Osteoblast (primary cell): ENCODE results near the gene PLAAT4. TPM values are rescaled to one million over a fixed set of nuclear protein-coding genes. Genes with fewer than 3 reads are reported as not detected.
A peak's percentile ranks its signal among the peaks of the same experiment; 100 is the strongest.

Experiments
- DNase-seq: peaks from one replicate; pipeline ENCODE4 v3.0.0; 2011; ENCODE audit warnings: low spot score, mixed read lengths; ENCODE audit not compliant: insufficient read length; ENCODE audit errors: missing footprints
- H2AFZ ChIP-seq: 2 replicates; pipeline ENCODE4 v1.6.0; 2011; ENCODE audit warnings: mild to moderate bottlenecking, low read length
- H3K27ac ChIP-seq: 2 replicates; pipeline ENCODE4 v1.5.1; 2011; ENCODE audit warnings: mild to moderate bottlenecking, low read depth, low read length, moderate library complexity
- H3K27me3 ChIP-seq: 2 replicates; pipeline ENCODE4 v1.6.0; 2012; ENCODE audit warnings: mild to moderate bottlenecking, control low read depth, inconsistent platforms, low read length, moderate library complexity; ENCODE audit not compliant: insufficient read depth
- H3K36me3 ChIP-seq: 2 replicates; pipeline ENCODE4 v1.5.1; 2011; ENCODE audit warnings: mild to moderate bottlenecking, low read length, control low read depth, moderate library complexity; ENCODE audit not compliant: insufficient read depth
- H3K4me1 ChIP-seq: 2 replicates; pipeline ENCODE4 v1.5.1; 2011; ENCODE audit warnings: mild to moderate bottlenecking, low read length, control low read depth, moderate library complexity; ENCODE audit not compliant: insufficient read depth
- H3K4me2 ChIP-seq: 2 replicates; pipeline ENCODE4 v1.6.0; 2011; ENCODE audit warnings: mild to moderate bottlenecking, low read length; ENCODE audit not compliant: insufficient read depth
- H3K4me3 ChIP-seq: fragments of 200-600 bp; sonication (generic); 3 replicates; pipeline ENCODE4 v1.5.1; 2012; ENCODE audit warnings: mild to moderate bottlenecking, low read length, inconsistent platforms; ENCODE audit not compliant: insufficient read depth
- H3K79me2 ChIP-seq: 2 replicates; pipeline ENCODE4 v1.6.0; 2012; ENCODE audit warnings: mild to moderate bottlenecking, low read length, control low read depth, inconsistent platforms; ENCODE audit not compliant: insufficient read depth
- H3K9me3 ChIP-seq: 2 replicates; pipeline ENCODE4 v1.5.1; 2011; ENCODE audit warnings: low read depth, low read length, control low read depth
- H4K20me1 ChIP-seq: 2 replicates; pipeline ENCODE4 v1.6.0; 2012; ENCODE audit warnings: mild to moderate bottlenecking, low read length, control low read depth; ENCODE audit not compliant: insufficient read depth
- CTCF ChIP-seq: IDR thresholded peaks from 2 replicates; pipeline ENCODE4 v1.5.1; 2011; ENCODE audit warnings: mild to moderate bottlenecking, low read depth, low read length, moderate library complexity; ENCODE audit errors: extremely low read depth
- total RNA-seq: library from RNA; depleted of rRNA; stranded (reverse); fragments of >200 nt; gene quantifications from 2 replicates; pipeline ENCODE4 v1.2.3, GENCODE V29; 2012

PLAAT4 gene
- total RNA-seq, result 18.9 and 26.1 TPM in 2 replicates

- peak within 1 kb of the TSS; percentile 74 for H3K4me2 ChIP-seq
- H3K4me3 ChIP-seq, result peak within 1 kb of the TSS; percentile 72
- no peaks in the 10 kb centered on the region for H3K27me3 ChIP-seq
- H3K27ac ChIP-seq, result peak within 1 kb of the TSS; percentile 63
- H3K36me3 ChIP-seq, result no peaks in the 10 kb centered on the region
- no peaks in the 10 kb centered on the region for H3K9me3 ChIP-seq
- no peaks in the 10 kb centered on the region for H3K79me2 ChIP-seq
- H3K4me1 ChIP-seq, result peaks cover 18% of the 10 kb centered on the region
- peak; percentile 85 for DNase-seq
- no peak for TF ChIP-seq CTCF
- H4K20me1 ChIP-seq, result no peaks in the 10 kb centered on the region
- H2AFZ ChIP-seq, result peak within 1 kb of the TSS; percentile 96
These were observed at the start of gene PLAAT4 for GRCh38 chr11:63536669-63537292. Gene PLAAT4 (plus strand): TSS chr11:63536808. CDS start chr11:63536869, 61 bp downstream.

- Histone ChIP-seq H3K27ac (no peak overlapping the region), H3K9me3 (no peaks in the 10 kb centered on the region), H2AFZ (no peak overlapping the region), H3K4me2 (no peak overlapping the region), H3K79me2 (no peaks in the 10 kb centered on the region), H4K20me1 (no peaks in the 10 kb centered on the region), H3K4me1 (peaks cover 3% of the 10 kb centered on the region), H3K27me3 (peaks cover 54% of the 10 kb centered on the region), H3K4me3 (no peak overlapping the region), H3K36me3 (no peaks in the 10 kb centered on the region)
- DNase-seq, result no peak
- no peak for TF ChIP-seq CTCF
These were observed 47.8 kb upstream of the PLAAT4 start for GRCh38 chr11:63488789-63489188.

GRCh38 chr11:63489879-63490278, 46.7 kb upstream of the PLAAT4 start:
- no peak overlapping the region for H3K4me2 ChIP-seq
- no peak overlapping the region for H3K27ac ChIP-seq
- DNase-seq, result no peak
- no peaks in the 10 kb centered on the region for H4K20me1 ChIP-seq
- peaks cover 3% of the 10 kb centered on the region for H3K4me1 ChIP-seq
- TF ChIP-seq CTCF, result no peak
- no peak overlapping the region for H2AFZ ChIP-seq
- no peaks in the 10 kb centered on the region for H3K79me2 ChIP-seq
- H3K27me3 ChIP-seq, result peaks cover 54% of the 10 kb centered on the region
- H3K36me3 ChIP-seq, result no peaks in the 10 kb centered on the region
- no peaks in the 10 kb centered on the region for H3K9me3 ChIP-seq
- H3K4me3 ChIP-seq, result no peak overlapping the region

GRCh38 chr11:63490551-63491239, 45.9 kb upstream of the PLAAT4 start, which contains the start of gene PLAAT5:
Gene PLAAT5 (minus strand): TSS chr11:63491167. CDS start chr11:63491034, 133 bp downstream.
- peaks cover 3% of the 10 kb centered on the region for H3K4me1 ChIP-seq
- H3K36me3 ChIP-seq, result no peaks in the 10 kb centered on the region
- H3K4me2 ChIP-seq, result peak within 1 kb of the TSS; percentile 85
- TF ChIP-seq CTCF, result no peak
- peaks cover 52% of the 10 kb centered on the region for H3K27me3 ChIP-seq
- H3K4me3 ChIP-seq, result peak within 1 kb of the TSS; percentile 61
- no peak within 1 kb of the TSS for H3K27ac ChIP-seq
- no peaks in the 10 kb centered on the region for H3K79me2 ChIP-seq
- H3K9me3 ChIP-seq, result no peaks in the 10 kb centered on the region
- H2AFZ ChIP-seq, result peak within 1 kb of the TSS; percentile 56
- no peak for DNase-seq
- no peaks in the 10 kb centered on the region for H4K20me1 ChIP-seq
